Glutamatergic neuron (in vitro differentiated cells): Measurements from ENCODE around the gene TIRAP. TPM values are rescaled to one million over a fixed set of nuclear protein-coding genes. Genes with fewer than 3 reads are reported as not detected.

Experiments
- DNase-seq: peaks from one replicate; pipeline ENCODE4 v3.0.0; 2022
- H3K27ac Mint-ChIP-seq: one replicate; pipeline ENCODE4 v1.8.0; 2020; ENCODE audit warnings: mild to moderate bottlenecking, mixed read lengths, inconsistent platforms; ENCODE audit not compliant: unreplicated experiment
- H3K27me3 Mint-ChIP-seq: one replicate; pipeline ENCODE4 v1.8.0; 2020; ENCODE audit warnings: mild to moderate bottlenecking, moderate library complexity, mixed read lengths, inconsistent platforms; ENCODE audit not compliant: unreplicated experiment
- H3K36me3 Mint-ChIP-seq: one replicate; pipeline ENCODE4 v1.8.0; 2020; ENCODE audit warnings: mild to moderate bottlenecking, mixed read lengths, inconsistent platforms; ENCODE audit not compliant: unreplicated experiment
- H3K4me1 Mint-ChIP-seq: one replicate; pipeline ENCODE4 v1.8.0; 2020; ENCODE audit warnings: mild to moderate bottlenecking, low read depth, mixed read lengths, inconsistent platforms; ENCODE audit not compliant: unreplicated experiment
- H3K4me3 Mint-ChIP-seq: one replicate; pipeline ENCODE4 v1.8.0; 2020; ENCODE audit warnings: mild to moderate bottlenecking, mixed read lengths, inconsistent platforms; ENCODE audit not compliant: unreplicated experiment
- H3K9me3 Mint-ChIP-seq: one replicate; pipeline ENCODE4 v1.8.0; 2020; ENCODE audit warnings: mild to moderate bottlenecking, moderate library complexity, mixed read lengths, inconsistent platforms; ENCODE audit not compliant: unreplicated experiment
- CTCF ChIP-seq: fragments of 200-600 bp; sonication (generic); IDR thresholded peaks from one replicate; pipeline ENCODE4 v1.5.0; 2021; ENCODE audit not compliant: partially characterized antibody, unreplicated experiment
- total RNA-seq: library from RNA; stranded (reverse); fragmentation: NEBNext Ultra II Directional; extraction: Animal tissue kit (Norgen Biotek cat#: 25700); gene quantifications from one replicate; pipeline ENCODE4 v1.2.1, GENCODE V29; 2021; ENCODE audit not compliant: unreplicated experiment

Gene TIRAP
- total RNA-seq, 1 donor from 2014 or later, result 8.2 TPM

GRCh38 chr11:126317756-126318573 lies 35.1 kb downstream of the TIRAP start:
- Mint-ChIP-seq H3K4me1 (peaks cover 3% of the 10 kb centered on the region), H3K4me3 (no peak overlapping the region), H3K27ac (no peak overlapping the region), H3K9me3 (no peaks in the 10 kb centered on the region), H3K36me3 (peaks cover 4% of the 10 kb centered on the region), H3K27me3 (no peaks in the 10 kb centered on the region)
- DNase-seq, result no peak
- no peak for TF ChIP-seq CTCF

DNA sequence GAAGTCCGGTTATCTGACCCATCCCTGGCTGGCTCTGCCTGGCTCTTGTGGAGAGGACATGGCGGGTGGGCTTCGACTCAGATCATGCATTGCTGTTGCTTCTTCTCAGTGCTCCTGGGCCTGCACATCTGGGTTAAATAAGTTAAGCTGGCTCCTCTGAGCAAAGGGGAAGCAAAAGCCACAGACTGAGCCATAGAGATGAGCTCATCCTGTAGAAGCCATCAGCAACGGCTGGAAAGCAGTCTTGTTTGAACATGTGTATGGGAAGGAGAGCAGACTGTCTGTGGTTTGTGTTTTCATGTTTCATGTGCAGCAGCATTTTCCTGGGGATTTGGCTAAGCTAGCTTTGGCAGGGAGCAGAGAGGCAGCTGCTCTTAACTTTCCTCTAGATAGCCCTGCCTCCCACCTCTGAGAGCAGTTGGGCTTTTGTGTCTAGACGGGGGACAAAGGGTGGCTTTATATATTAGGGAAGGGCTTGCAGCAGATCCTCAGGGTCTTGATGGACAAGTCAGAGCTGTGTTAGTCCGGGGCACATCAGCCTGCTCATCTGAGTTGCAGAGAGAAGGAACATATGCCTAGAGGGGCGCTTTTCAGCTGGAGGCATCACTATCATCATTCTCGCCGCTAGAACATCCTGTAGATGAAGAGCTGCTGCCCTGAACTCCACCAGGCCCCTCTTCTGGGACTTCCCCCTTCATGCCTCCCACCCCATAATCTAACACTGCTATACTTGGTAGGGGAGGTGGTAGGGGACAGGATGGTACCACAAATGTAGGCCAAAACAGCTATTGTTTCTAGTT lies 35.9 kb downstream of the TIRAP start:
- Mint-ChIP-seq H3K36me3 (peaks cover 4% of the 10 kb centered on the region), H3K9me3 (no peaks in the 10 kb centered on the region), H3K4me3 (no peak overlapping the region), H3K27ac (no peak overlapping the region), H3K27me3 (no peaks in the 10 kb centered on the region), H3K4me1 (peaks cover 3% of the 10 kb centered on the region)
- TF ChIP-seq CTCF, result no peak
- no peak for DNase-seq

DNA sequence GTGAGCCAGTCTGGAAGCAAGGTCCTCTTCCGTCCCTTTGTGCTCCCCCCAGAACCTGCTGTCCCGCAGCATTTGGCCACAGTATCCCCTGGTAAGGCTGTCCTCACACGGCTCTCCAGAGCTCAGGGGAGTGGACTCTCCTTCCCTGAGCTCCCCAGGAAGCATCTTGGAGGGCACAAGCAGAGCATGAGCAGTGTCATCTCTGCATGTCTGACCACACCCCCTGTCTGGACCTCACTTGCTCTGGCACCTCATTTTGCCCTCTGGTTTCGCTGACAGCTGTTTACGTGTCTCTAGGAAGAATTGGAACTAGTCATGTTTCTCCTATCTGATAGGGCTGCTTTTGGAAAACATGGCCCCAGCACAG lies 36.5 kb downstream of the TIRAP start:
- Mint-ChIP-seq H3K27ac (no peak overlapping the region), H3K27me3 (no peaks in the 10 kb centered on the region), H3K9me3 (no peaks in the 10 kb centered on the region)

GRCh38 chr11:126322996-126323395 lies 40.1 kb downstream of the TIRAP start:
- H3K4me1 Mint-ChIP-seq, result peaks cover 3% of the 10 kb centered on the region
- H3K36me3 Mint-ChIP-seq, result no peaks in the 10 kb centered on the region
- H3K27me3 Mint-ChIP-seq, result no peaks in the 10 kb centered on the region
- no peak for TF ChIP-seq CTCF
- H3K27ac Mint-ChIP-seq, result no peak overlapping the region
- no peak for DNase-seq
- H3K4me3 Mint-ChIP-seq, result no peak overlapping the region
- no peaks in the 10 kb centered on the region for H3K9me3 Mint-ChIP-seq

More for the DNA sequence above, 36.5 kb downstream of the TIRAP start:
- DNase-seq, result no peak
- no peak for TF ChIP-seq CTCF
- peaks cover 3% of the 10 kb centered on the region for H3K4me1 Mint-ChIP-seq
- peaks cover under 1% of the 10 kb centered on the region for H3K36me3 Mint-ChIP-seq
- no peak overlapping the region for H3K4me3 Mint-ChIP-seq
